H1 (cell line): ENCODE data around the gene TEDC1. TPM values are rescaled to one million over a fixed set of nuclear protein-coding genes. Genes with fewer than 3 reads are reported as not detected.
A peak's percentile ranks its signal among the peaks of the same experiment; 100 is the strongest.

Source experiments
- CHD1 ChIP-seq: IDR thresholded peaks from 2 replicates; pipeline ENCODE4 v1.6.1; 2012; ENCODE audit warnings: low read depth, low read length, improper control_type of control experiment
- CHD7 ChIP-seq: fragments of 300-600 bp; sonication (generic); IDR thresholded peaks from 2 replicates; pipeline ENCODE4 v1.7.1; 2012; ENCODE audit warnings: low read length, moderate library complexity, mild to moderate bottlenecking, inconsistent platforms; ENCODE audit not compliant: insufficient replicate concordance
- HDAC2 ChIP-seq, 2 experiments: fragments of 300-600 bp in 1 of 2; sonication (generic) in 1 of 2; IDR thresholded peaks; 2 replicates each; pipeline ENCODE4 v1.6.1; 2011 to 2012; ENCODE audit warnings: low read depth in 2 of 2, low read length in 2 of 2, mild to moderate bottlenecking in 2 of 2, moderate library complexity in 2 of 2, borderline replicate concordance in 1 of 2, inconsistent platforms in 1 of 2
- RBBP5 ChIP-seq: IDR thresholded peaks from 2 replicates; pipeline ENCODE4 v1.7.1; 2012; ENCODE audit warnings: low read depth, mild to moderate bottlenecking, inconsistent platforms, low read length, moderate library complexity, borderline replicate concordance
- RXRA ChIP-seq: IDR thresholded peaks from 2 replicates; pipeline ENCODE4 v1.6.1; 2011; ENCODE audit warnings: low read depth, mild to moderate bottlenecking, low read length, moderate library complexity; ENCODE audit not compliant: insufficient read depth
- SIN3A ChIP-seq, 2 experiments: IDR thresholded peaks in 1 of 2; conservative IDR thresholded peaks in 1 of 2; 2 replicates each; pipeline ENCODE4 v1.6.1; 2011 to 2012; ENCODE audit warnings: low read length in 2 of 2, improper control_type of control experiment in 1 of 2, low read depth in 1 of 2, mild to moderate bottlenecking in 1 of 2
- SRF ChIP-seq: IDR thresholded peaks from 2 replicates; pipeline ENCODE4 v1.6.1; 2011; ENCODE audit warnings: mild to moderate bottlenecking, low read depth, low read length, moderate library complexity
- USF2 ChIP-seq: IDR thresholded peaks from 2 replicates; pipeline ENCODE4 v1.6.1; 2011; ENCODE audit warnings: low read length, improper control_type of control experiment
- polyA plus RNA-seq, 7 experiments: library from polyadenylated mRNA; depleted of rRNA in 3 of 7; stranded (reverse) in 5 of 7; unstranded in 2 of 7; fragments of >200 nt in 5 of 7; fragments of 200-250 nt in 2 of 7; gene quantifications; 1 replicate in 5 of 7; 2 replicates in 1 of 7; 4 replicates in 1 of 7; pipeline versions ENCODE4 v1.2.1 to v1.2.3, GENCODE V29; 2011 to 2013; ENCODE audit warnings: missing spikeins in 2 of 7, mixed read lengths in 2 of 7
- total RNA-seq: library from RNA; stranded (reverse); fragmentation: NEBNext Ultra II Directional; extraction: Animal tissue kit (Norgen Biotek cat#: 25700); gene quantifications from 2 replicates; pipeline ENCODE4 v1.2.1, GENCODE V29; 2021

Gene TEDC1
- total and polyA plus RNA-seq, 2 of the 8 experiments (the other 6 are each of a cell fraction or from before 2014, with no cell fraction given), result 5.6 to 14.8 TPM

- TF ChIP-seq CHD7, result no peak
- peak in 1 of 2 experiments; percentile 36; a peak in 1 of 4 replicates for TF ChIP-seq SIN3A (conservative IDR thresholded peaks at IDR 0.05 in 1 of 2, IDR thresholded peaks at IDR 0.05 in 1 of 2; ENCODE audit: low read depth in 1 of 2, low read length in 2 of 2)
- TF ChIP-seq USF2, result no peak
- TF ChIP-seq CHD1, result no peak
- no peak for TF ChIP-seq RBBP5
- TF ChIP-seq SRF, result 0 out of 2 replicates have a peak, but pooled peaks have one; percentile 16
- TF ChIP-seq HDAC2 (IDR thresholded peaks at IDR 0.05; ENCODE audit: borderline replicate concordance in 1 of 2, low read depth in 2 of 2, low read length in 2 of 2), result no peak
- no peak for TF ChIP-seq RXRA
Observed at GRCh38 chr14:105490572-105491365, at the start of gene TEDC1 (continued).
